ENCODE results near the gene PRKCA. TPM values are rescaled to one million over a fixed set of nuclear protein-coding genes. Genes with fewer than 3 reads are reported as not detected.
"Not testable (repeated sequence)": the region's sequence is repeated elsewhere in the genome, so short reads cannot be mapped to it uniquely, and the experiment has no call there.

PRKCA gene
- total RNA-seq, 1 donor from 2014 or later, result 29.0 TPM

- ATAC-seq, result no peak
- TF ChIP-seq, protein P1, sequence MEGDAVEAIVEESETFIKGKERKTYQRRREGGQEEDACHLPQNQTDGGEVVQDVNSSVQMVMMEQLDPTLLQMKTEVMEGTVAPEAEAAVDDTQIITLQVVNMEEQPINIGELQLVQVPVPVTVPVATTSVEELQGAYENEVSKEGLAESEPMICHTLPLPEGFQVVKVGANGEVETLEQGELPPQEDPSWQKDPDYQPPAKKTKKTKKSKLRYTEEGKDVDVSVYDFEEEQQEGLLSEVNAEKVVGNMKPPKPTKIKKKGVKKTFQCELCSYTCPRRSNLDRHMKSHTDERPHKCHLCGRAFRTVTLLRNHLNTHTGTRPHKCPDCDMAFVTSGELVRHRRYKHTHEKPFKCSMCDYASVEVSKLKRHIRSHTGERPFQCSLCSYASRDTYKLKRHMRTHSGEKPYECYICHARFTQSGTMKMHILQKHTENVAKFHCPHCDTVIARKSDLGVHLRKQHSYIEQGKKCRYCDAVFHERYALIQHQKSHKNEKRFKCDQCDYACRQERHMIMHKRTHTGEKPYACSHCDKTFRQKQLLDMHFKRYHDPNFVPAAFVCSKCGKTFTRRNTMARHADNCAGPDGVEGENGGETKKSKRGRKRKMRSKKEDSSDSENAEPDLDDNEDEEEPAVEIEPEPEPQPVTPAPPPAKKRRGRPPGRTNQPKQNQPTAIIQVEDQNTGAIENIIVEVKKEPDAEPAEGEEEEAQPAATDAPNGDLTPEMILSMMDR (IDR thresholded peaks at IDR 0.05), result peak; percentile 25
- Histone ChIP-seq H3K27ac (no peak overlapping the region), H3K27me3 (ENCODE audit: low read depth) (no peaks in the 10 kb centered on the region), H3K4me1 (no peaks in the 10 kb centered on the region), H3K9me3 (no peaks in the 10 kb centered on the region), H3K36me3 (no peaks in the 10 kb centered on the region), H3K4me3 (no peak overlapping the region)
- intact Hi-C loops (cut with DNase I), result no loop called here
- DNase-seq, result no peak
These were observed 12.2 kb upstream of the PRKCA start for GRCh38 chr17:66290101-66290722.

DNA sequence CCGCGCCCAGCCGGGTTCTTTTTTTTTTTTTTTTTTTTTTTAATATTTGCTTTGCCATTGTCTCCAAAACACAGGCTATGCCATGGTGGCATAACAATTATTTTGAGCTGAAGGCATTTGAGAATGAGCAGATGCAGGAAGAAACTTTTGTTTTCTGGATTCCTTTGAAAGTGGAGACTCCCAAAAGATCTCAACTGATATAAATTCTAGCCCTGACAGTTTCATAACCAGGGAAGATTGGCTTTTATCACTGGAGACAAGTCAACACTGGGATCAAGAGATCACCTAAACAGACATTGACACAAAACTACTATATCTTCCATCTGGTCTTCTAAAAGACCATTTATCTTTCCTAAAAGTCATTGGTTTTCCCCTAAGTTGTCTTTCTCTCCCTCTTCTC is 10.1 kb upstream of the PRKCA start:
- no peaks in the 10 kb centered on the region for H3K36me3 ChIP-seq
- no peak overlapping the region for H3K27ac ChIP-seq
- ATAC-seq, result no peak
- TF ChIP-seq, protein P1 (IDR thresholded peaks at IDR 0.05), result no peak
- no peaks in the 10 kb centered on the region for H3K4me1 ChIP-seq
- no peaks in the 10 kb centered on the region for H3K9me3 ChIP-seq
- no peak for DNase-seq
- H3K27me3 ChIP-seq (ENCODE audit: low read depth), result no peaks in the 10 kb centered on the region
- intact Hi-C loops (cut with DNase I), result no loop called here
- H3K4me3 ChIP-seq, result no peak overlapping the region

DNA sequence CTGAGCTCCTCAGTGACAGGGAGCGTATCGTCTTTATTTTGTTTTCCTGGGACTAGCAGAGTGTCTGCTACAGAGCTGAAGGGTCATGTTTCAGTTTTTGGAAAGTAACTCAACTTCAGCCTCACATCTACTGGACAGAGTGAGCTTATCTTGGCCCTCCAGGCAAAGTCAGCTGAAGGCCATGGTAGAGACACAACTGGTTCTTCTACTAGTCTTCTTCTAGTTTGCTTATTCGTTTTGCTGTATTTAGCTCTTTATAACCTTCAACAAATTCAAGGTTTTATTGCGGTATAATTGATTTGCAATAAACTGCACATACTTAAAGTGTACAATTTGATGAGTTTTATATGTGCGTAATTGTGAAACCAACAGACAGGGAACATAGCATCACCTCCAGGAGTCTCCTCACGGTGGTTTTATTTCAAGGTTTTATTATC is 6.1 kb upstream of the PRKCA start:
- H3K4me1 ChIP-seq, result peaks cover 6% of the 10 kb centered on the region
- DNase-seq (no peak), ATAC-seq (no peak)
- no peaks in the 10 kb centered on the region for H3K9me3 ChIP-seq
- H3K36me3 ChIP-seq, result no peaks in the 10 kb centered on the region
- no peak overlapping the region for H3K4me3 ChIP-seq
- H3K27ac ChIP-seq, result no peak overlapping the region
- no peaks in the 10 kb centered on the region for H3K27me3 ChIP-seq (ENCODE audit: low read depth)
- TF ChIP-seq, protein P1 (IDR thresholded peaks at IDR 0.05), result no peak
- intact Hi-C loops (cut with DNase I), result no loop called here

- H3K27me3 ChIP-seq (ENCODE audit: low read depth); H3K4me3 ChIP-seq; ATAC-seq; DNase-seq; H3K9me3 ChIP-seq; H3K36me3 ChIP-seq; H3K27ac ChIP-seq; intact Hi-C loops (cut with DNase I): not testable (repeated sequence)
- H3K4me1 ChIP-seq, result peaks cover 11% of the 10 kb centered on the region
These were observed 5.0 kb upstream of the PRKCA start for GRCh38 chr17:66297443-66297842.

DNA sequence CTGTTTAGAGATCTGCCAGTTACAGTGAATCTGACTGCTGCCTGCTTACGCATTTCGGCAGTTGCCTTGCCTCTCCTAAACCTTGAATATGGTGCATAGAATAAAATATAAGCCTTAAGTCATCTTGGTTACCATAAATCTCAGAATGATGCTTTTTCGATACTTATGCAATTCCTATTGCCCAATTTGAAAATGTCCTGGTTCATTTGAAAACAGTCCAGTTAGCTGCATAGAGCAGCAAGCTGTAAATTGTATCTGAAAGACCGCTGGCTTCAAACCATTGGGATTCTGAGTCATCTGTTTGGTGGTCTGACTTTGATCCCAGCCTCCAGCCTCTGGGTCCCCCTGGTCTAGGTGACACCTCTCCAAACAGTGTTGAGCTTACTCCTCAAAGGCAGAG is 2.7 kb upstream of the PRKCA start:
- TF ChIP-seq, protein P1 (IDR thresholded peaks at IDR 0.05), result no peak
- Histone ChIP-seq H3K4me1 (peaks cover 23% of the 10 kb centered on the region), H3K27ac (no peak overlapping the region), H3K36me3 (no peaks in the 10 kb centered on the region), H3K4me3 (no peak overlapping the region), H3K9me3 (no peaks in the 10 kb centered on the region), H3K27me3 (ENCODE audit: low read depth) (no peaks in the 10 kb centered on the region)
- DNase-seq (no peak), ATAC-seq (no peak)
- intact Hi-C loops (cut with DNase I), result no loop called here

DNA sequence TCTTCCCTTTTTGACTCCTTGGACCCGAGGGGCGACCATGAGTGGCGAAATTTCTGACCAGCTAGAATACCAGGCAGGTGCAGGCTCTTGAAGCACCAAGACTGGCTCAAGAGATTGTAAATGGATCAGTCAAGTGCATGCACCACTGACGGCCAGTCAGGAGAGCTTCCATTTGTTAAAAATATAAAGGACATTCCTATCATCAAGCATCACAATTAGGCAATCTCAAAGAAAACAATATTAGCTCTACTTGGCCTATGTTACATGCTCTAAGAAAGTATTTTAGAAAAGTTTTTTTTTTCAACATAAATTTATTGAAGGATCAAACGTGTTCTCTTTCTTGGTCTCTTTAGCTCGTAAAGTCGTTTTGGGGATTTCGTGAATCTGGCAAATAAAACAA is 1.5 kb upstream of the PRKCA start:
- no peak for DNase-seq
- ATAC-seq, result no peak
- TF ChIP-seq, protein P1 (IDR thresholded peaks at IDR 0.05), result no peak
- Histone ChIP-seq H3K9me3 (no peaks in the 10 kb centered on the region), H3K36me3 (no peaks in the 10 kb centered on the region), H3K4me3 (no peak overlapping the region), H3K27ac (no peak overlapping the region), H3K4me1 (peaks cover 25% of the 10 kb centered on the region), H3K27me3 (ENCODE audit: low read depth) (no peaks in the 10 kb centered on the region)
- intact Hi-C loops (cut with DNase I), result no loop called here
